Adipocyte (in vitro differentiated cells): ENCODE results near the gene KIAA0825.

ENCODE experiments used
- DNase-seq: peaks from one replicate; pipeline ENCODE4 v3.0.0-alpha.2; 2015; ENCODE audit warnings: low read depth
- H3K27me3 ChIP-seq: replicated peaks from 2 replicates; pipeline ENCODE4 v1.7.0; 2013; ENCODE audit warnings: mild to moderate bottlenecking, low read length, moderate library complexity; ENCODE audit not compliant: control insufficient read depth, insufficient read depth
- H3K36me3 ChIP-seq: 2 replicates; pipeline ENCODE4 v1.7.0; 2013; ENCODE audit warnings: low read length, mild to moderate bottlenecking, moderate library complexity; ENCODE audit not compliant: control insufficient read depth, insufficient read depth, severe bottlenecking
- H3K4me1 ChIP-seq: 2 replicates; pipeline ENCODE4 v1.7.0; 2013; ENCODE audit warnings: mild to moderate bottlenecking, low read length, moderate library complexity; ENCODE audit not compliant: control insufficient read depth, insufficient read depth
- H3K4me3 ChIP-seq: 2 replicates; pipeline ENCODE4 v1.7.0; 2013; ENCODE audit warnings: mild to moderate bottlenecking, low read length, moderate library complexity
- H3K9ac ChIP-seq: 2 replicates; pipeline ENCODE4 v1.7.0; 2013; ENCODE audit warnings: mild to moderate bottlenecking, low read length, moderate library complexity
- H3K9me3 ChIP-seq: 2 replicates; pipeline ENCODE4 v1.7.0; 2013; ENCODE audit warnings: mild to moderate bottlenecking, low read length, moderate library complexity; ENCODE audit not compliant: control insufficient read depth

Gene KIAA0825

GRCh38 chr5:94618493-94619328, at the start of gene KIAA0825, which contains the start of gene SLF1:
Gene KIAA0825, minus strand, starts transcription at chr5:94618604. Its CDS starts 81,478 bp downstream, at chr5:94537126.
Gene SLF1, plus strand, starts transcription at chr5:94618669. Its CDS starts 10,142 bp downstream, at chr5:94628811.
- no peaks in the 10 kb centered on the region for H3K9me3 ChIP-seq
- H3K9ac ChIP-seq, result peak within 1 kb of the TSS; percentile 76
- H3K36me3 ChIP-seq, result no peaks in the 10 kb centered on the region
- no peaks in the 10 kb centered on the region for H3K27me3 ChIP-seq
- peaks cover 17% of the 10 kb centered on the region for H3K4me1 ChIP-seq
- peak within 1 kb of the TSS; percentile 93 for H3K4me3 ChIP-seq
- peak; percentile 96 for DNase-seq

DNA sequence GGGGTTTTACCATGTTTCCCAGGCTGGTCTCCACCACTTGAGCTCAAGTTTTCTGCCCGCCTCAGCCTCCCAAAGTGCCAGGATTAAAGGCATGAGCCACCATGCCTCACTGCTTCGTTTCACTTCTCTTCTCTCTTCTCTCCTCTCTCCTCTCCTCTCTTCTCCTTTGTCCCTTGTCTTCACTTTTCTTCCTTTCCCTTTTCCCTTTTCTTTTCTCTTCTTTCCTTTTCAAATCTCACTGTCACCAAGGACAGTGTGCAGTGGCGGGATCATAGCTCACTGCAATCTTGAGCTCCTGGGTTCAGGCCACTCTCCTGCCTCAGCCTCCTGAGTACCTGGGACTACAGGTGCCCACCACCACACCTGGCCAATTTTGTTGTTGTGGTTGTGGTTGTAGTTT, 49.5 kb upstream of the KIAA0825 start:
- Histone ChIP-seq H3K27me3 (no peaks in the 10 kb centered on the region), H3K4me3 (no peak overlapping the region), H3K9me3 (no peaks in the 10 kb centered on the region), H3K9ac (no peak overlapping the region), H3K36me3 (peaks cover 5% of the 10 kb centered on the region), H3K4me1 (peaks cover 10% of the 10 kb centered on the region)
- DNase-seq, result no peak

GRCh38 chr5:94661086-94661485, 42.7 kb upstream of the KIAA0825 start:
- Histone ChIP-seq H3K4me3 (no peak overlapping the region), H3K9me3 (peaks cover 24% of the 10 kb centered on the region)

GRCh38 chr5:94660506-94660905, 42.1 kb upstream of the KIAA0825 start:
- Histone ChIP-seq H3K36me3 (peaks cover 9% of the 10 kb centered on the region), H3K9ac (no peak overlapping the region), H3K4me3 (no peak overlapping the region), H3K27me3 (no peaks in the 10 kb centered on the region), H3K4me1 (no peaks in the 10 kb centered on the region), H3K9me3 (peaks cover 28% of the 10 kb centered on the region)
- DNase-seq, result no peak

More at GRCh38 chr5:94661086-94661485, 42.7 kb upstream of the KIAA0825 start:
- H3K4me1 ChIP-seq, result no peaks in the 10 kb centered on the region
- peaks cover 9% of the 10 kb centered on the region for H3K36me3 ChIP-seq
- DNase-seq, result no peak
- no peak overlapping the region for H3K9ac ChIP-seq
- no peaks in the 10 kb centered on the region for H3K27me3 ChIP-seq

GRCh38 chr5:94658272-94658671, 39.9 kb upstream of the KIAA0825 start:
- H3K36me3 ChIP-seq, result peaks cover 7% of the 10 kb centered on the region
- H3K9ac ChIP-seq, result no peak overlapping the region
- no peak for DNase-seq
- peaks cover 36% of the 10 kb centered on the region for H3K9me3 ChIP-seq
- H3K27me3 ChIP-seq, result no peaks in the 10 kb centered on the region
- H3K4me1 ChIP-seq, result no peaks in the 10 kb centered on the region
- no peak overlapping the region for H3K4me3 ChIP-seq

GRCh38 chr5:94649874-94650273, 31.5 kb upstream of the KIAA0825 start:
- H3K4me1 ChIP-seq, result no peaks in the 10 kb centered on the region
- no peak overlapping the region for H3K4me3 ChIP-seq
- no peaks in the 10 kb centered on the region for H3K27me3 ChIP-seq
- peaks cover 2% of the 10 kb centered on the region for H3K9me3 ChIP-seq
- peaks cover 6% of the 10 kb centered on the region for H3K36me3 ChIP-seq
- no peak overlapping the region for H3K9ac ChIP-seq
- DNase-seq, result no peak

- Histone ChIP-seq H3K4me1 (no peaks in the 10 kb centered on the region), H3K9ac (no peak overlapping the region), H3K36me3 (peaks cover 4% of the 10 kb centered on the region), H3K9me3 (no peaks in the 10 kb centered on the region), H3K4me3 (no peak overlapping the region), H3K27me3 (no peaks in the 10 kb centered on the region)
- no peak for DNase-seq
Observed at GRCh38 chr5:94646758-94647157, 28.4 kb upstream of the KIAA0825 start.

- H3K4me1 ChIP-seq, result no peaks in the 10 kb centered on the region
- no peak overlapping the region for H3K4me3 ChIP-seq
- H3K9ac ChIP-seq, result no peak overlapping the region
- no peak for DNase-seq
- peaks cover 8% of the 10 kb centered on the region for H3K9me3 ChIP-seq
- H3K27me3 ChIP-seq, result no peaks in the 10 kb centered on the region
- peaks cover 7% of the 10 kb centered on the region for H3K36me3 ChIP-seq
Observed at GRCh38 chr5:94645053-94645452, 26.6 kb upstream of the KIAA0825 start.

DNA sequence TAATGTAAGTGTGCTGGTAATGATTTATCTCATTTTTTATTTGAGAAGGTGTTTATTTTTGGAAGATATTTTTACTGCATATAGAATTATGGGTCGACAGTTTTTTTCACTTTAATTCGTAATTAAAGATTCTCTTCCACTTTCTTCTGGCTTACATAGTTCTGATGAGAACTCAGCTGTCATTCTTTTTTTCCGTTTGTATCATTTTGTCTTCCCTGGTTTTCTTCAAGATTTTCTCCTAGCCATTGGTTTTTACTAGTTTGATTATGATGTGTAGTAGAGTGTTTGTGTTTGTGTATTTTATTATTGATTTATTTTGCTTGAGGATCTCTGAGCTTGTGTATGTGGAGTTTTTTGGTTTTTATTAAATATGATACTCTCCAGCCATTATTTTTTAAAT, 21.8 kb upstream of the KIAA0825 start:
- Histone ChIP-seq H3K4me1 (no peaks in the 10 kb centered on the region), H3K4me3 (peak overlapping the region; percentile 16), H3K36me3 (peaks cover 3% of the 10 kb centered on the region), H3K9ac (no peak overlapping the region), H3K27me3 (no peaks in the 10 kb centered on the region), H3K9me3 (peaks cover 19% of the 10 kb centered on the region)
- DNase-seq, result no peak

DNA sequence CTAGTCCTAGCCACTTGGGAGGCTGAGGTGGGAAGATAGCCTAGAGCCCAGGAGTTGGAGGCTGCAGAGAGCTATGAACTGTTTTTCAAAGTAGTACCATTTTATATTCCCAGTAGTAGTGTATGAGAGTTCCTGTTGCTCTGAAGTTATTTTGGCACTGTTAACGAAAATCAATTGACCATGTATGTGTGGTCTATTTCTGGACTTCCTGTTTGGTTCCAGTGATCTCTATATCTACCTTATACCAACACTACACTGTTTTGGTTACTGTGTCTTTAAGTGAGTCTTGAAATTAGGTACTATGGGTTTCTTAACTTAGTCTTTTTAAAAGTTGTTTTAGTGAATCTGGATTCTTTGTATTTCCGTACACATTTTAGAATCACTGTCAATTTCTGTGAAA, 13.6 kb upstream of the KIAA0825 start:
- H3K36me3 ChIP-seq, result peaks cover 13% of the 10 kb centered on the region
- H3K4me3 ChIP-seq, result no peak overlapping the region
- DNase-seq, result no peak
- no peaks in the 10 kb centered on the region for H3K27me3 ChIP-seq
- no peak overlapping the region for H3K9ac ChIP-seq
- no peaks in the 10 kb centered on the region for H3K4me1 ChIP-seq
- peaks cover 3% of the 10 kb centered on the region for H3K9me3 ChIP-seq

DNA sequence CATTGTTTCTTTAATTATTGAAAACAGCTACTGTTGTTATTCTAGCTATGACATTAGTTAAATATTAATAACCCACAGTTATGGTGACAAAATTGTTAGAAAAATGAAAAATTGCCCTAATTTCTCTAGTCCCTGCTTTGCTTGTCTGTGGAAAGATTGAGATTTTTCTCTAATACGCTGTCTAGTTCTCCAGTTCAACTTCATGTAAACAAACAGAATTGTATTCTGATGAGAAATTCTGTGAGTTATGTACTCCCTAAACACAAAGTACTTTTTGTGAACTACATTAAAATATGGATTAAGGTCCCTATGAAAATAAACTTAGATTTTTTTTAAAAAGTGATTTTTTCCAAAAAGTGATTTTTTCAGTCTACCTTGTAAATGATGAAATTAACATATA, 8.8 kb upstream of the KIAA0825 start:
- Histone ChIP-seq H3K36me3 (peaks cover 13% of the 10 kb centered on the region), H3K9ac (no peak overlapping the region), H3K9me3 (no peaks in the 10 kb centered on the region), H3K27me3 (no peaks in the 10 kb centered on the region), H3K4me1 (peaks cover under 1% of the 10 kb centered on the region), H3K4me3 (no peak overlapping the region)
- peak; percentile 17 for DNase-seq
